Neutrophil (primary cell): ENCODE measurements around the gene OBSCN.

ENCODE experiments used
- H3K27ac ChIP-seq: fragments of 200-600 bp; sonication (generic); 2 replicates; pipeline ENCODE4 v1.5.1; 2016; ENCODE audit warnings: mild to moderate bottlenecking, moderate library complexity
- H3K27me3 ChIP-seq: fragments of 200-600 bp; sonication (generic); 2 replicates; pipeline ENCODE4 v1.6.0; 2016; ENCODE audit warnings: mild to moderate bottlenecking
- H3K36me3 ChIP-seq: fragments of 200-600 bp; sonication (generic); 2 replicates; pipeline ENCODE4 v1.5.1; 2017
- H3K4me1 ChIP-seq, 2 experiments: fragments of 200-600 bp in 1 of 2; sonication (generic) in 1 of 2; 1 replicate in 1 of 2; 2 replicates in 1 of 2; pipeline versions ENCODE4 v1.5.1 to v1.6.1; 2013 to 2016; ENCODE audit warnings: low read depth in 1 of 2, low read length in 1 of 2, mild to moderate bottlenecking in 1 of 2, moderate library complexity in 1 of 2; ENCODE audit not compliant: control insufficient read depth in 1 of 2, insufficient read depth in 1 of 2
- H3K4me3 ChIP-seq, 2 experiments: fragments of 200-600 bp in 1 of 2; sonication (generic) in 1 of 2; 1 replicate in 1 of 2; 2 replicates in 1 of 2; pipeline ENCODE4 v1.5.1; 2013 to 2016; ENCODE audit warnings: low read depth in 1 of 2, low read length in 1 of 2, mild to moderate bottlenecking in 1 of 2, moderate library complexity in 1 of 2
- H3K9me3 ChIP-seq: fragments of 200-600 bp; sonication (generic); 2 replicates; pipeline ENCODE4 v1.5.1; 2016
- TF ChIP-seq, protein P1 (sequence below): fragments of 200-600 bp; sonication (generic); IDR thresholded peaks from 2 replicates; pipeline ENCODE4 v1.5.1; 2016; ENCODE audit warnings: antibody characterized with exemption

OBSCN gene

DNA sequence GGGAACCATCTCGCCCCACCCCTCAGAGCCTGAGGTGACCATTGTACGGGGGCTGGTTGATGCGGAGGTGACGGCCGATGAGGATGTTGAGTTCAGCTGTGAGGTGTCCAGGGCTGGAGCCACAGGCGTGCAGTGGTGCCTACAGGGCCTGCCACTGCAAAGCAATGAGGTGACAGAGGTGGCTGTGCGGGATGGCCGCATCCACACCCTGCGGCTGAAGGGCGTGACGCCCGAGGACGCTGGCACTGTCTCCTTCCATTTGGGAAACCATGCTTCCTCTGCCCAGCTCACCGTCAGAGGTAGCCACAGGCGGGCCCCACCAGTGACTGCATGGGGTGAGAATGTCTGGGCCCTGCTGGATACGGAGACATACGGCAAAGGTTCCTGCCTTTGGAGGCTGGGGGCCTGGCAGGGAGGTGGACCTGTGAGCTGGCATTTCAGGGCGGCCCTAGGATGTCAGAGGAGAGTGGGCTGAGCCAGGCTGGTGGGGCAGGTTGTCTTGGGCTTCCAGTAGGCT is 100.3 kb downstream of the OBSCN start:
- Histone ChIP-seq H3K27ac (no peak overlapping the region), H3K36me3 (no peaks in the 10 kb centered on the region), H3K27me3 (no peaks in the 10 kb centered on the region), H3K4me3 (no peak overlapping the region), H3K4me1 (no peaks in the 10 kb centered on the region), H3K9me3 (peaks cover 9% of the 10 kb centered on the region)
- TF ChIP-seq, protein P1, sequence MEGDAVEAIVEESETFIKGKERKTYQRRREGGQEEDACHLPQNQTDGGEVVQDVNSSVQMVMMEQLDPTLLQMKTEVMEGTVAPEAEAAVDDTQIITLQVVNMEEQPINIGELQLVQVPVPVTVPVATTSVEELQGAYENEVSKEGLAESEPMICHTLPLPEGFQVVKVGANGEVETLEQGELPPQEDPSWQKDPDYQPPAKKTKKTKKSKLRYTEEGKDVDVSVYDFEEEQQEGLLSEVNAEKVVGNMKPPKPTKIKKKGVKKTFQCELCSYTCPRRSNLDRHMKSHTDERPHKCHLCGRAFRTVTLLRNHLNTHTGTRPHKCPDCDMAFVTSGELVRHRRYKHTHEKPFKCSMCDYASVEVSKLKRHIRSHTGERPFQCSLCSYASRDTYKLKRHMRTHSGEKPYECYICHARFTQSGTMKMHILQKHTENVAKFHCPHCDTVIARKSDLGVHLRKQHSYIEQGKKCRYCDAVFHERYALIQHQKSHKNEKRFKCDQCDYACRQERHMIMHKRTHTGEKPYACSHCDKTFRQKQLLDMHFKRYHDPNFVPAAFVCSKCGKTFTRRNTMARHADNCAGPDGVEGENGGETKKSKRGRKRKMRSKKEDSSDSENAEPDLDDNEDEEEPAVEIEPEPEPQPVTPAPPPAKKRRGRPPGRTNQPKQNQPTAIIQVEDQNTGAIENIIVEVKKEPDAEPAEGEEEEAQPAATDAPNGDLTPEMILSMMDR, result no peak

DNA sequence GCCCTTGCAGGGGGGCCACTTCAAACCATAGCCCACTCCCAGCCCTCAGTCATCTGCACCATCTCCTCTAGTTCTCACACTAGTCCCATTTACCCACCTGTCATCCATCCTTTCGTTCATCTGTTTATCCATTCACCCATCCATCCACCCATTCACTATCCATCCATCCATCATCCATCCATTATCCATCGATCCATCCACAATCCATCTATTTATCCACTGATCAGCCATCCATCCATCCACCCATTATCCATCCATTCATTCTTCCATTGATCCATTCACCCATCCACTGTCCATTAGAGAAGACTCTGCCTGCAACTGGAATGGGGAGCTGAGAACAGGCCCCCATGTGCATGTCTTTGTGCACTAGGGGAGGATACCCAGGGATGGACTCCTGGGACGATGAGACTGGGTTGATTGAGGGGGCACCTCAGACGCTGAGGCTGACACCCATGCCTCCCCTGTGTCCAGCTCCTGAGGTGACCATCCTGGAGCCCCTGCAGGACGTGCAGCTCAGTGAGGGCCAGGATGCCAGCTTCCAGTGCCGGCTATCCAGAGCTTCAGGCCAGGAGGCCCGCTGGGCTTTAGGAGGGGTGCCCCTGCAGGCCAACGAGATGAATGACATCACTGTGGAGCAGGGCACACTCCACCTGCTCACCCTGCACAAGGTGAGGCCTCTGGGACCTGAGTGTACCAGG is 100.9 kb downstream of the OBSCN start:
- TF ChIP-seq, protein P1, result no peak
- H3K27ac ChIP-seq, result no peak overlapping the region
- no peaks in the 10 kb centered on the region for H3K4me1 ChIP-seq
- peaks cover 9% of the 10 kb centered on the region for H3K9me3 ChIP-seq
- no peaks in the 10 kb centered on the region for H3K36me3 ChIP-seq
- H3K27me3 ChIP-seq, result no peaks in the 10 kb centered on the region
- no peak overlapping the region for H3K4me3 ChIP-seq

DNA sequence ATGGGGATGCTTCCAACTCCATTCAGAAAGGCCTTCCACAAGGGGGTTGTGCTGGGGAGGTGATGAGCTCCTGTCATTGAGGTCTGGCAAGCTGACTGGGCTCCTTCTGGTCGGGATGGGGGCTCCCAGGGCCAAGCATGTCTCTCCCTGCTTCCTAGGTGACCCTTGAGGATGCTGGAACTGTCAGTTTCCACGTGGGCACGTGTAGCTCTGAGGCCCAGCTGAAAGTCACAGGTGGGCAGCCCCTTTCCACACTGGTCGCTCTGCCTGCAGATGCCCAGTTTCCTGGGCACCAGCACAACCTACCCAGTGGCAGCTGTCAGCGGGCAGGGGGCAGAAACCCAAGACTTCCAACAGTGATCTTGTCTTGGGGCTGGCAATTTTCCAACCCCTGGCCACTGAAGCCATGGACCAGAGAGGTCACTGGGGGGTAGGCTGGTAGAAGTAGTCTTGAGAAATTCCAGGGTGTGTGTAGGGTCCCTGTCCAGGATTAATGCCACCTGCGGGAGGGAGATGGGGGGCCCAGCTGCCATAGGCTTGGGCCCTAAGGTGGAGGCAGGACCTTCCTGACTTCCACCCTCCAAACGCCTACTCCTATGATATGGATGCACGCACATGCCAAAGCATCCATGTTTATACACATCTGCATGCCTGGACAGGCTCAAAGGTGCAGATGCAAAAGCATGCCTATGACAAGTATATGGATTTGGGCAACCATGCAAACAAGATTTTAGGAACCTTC is 101.7 kb downstream of the OBSCN start:
- no peak overlapping the region for H3K4me3 ChIP-seq
- H3K4me1 ChIP-seq, result no peaks in the 10 kb centered on the region
- peaks cover 9% of the 10 kb centered on the region for H3K9me3 ChIP-seq
- TF ChIP-seq, protein P1, result no peak
- no peaks in the 10 kb centered on the region for H3K36me3 ChIP-seq
- no peak overlapping the region for H3K27ac ChIP-seq
- no peaks in the 10 kb centered on the region for H3K27me3 ChIP-seq

DNA sequence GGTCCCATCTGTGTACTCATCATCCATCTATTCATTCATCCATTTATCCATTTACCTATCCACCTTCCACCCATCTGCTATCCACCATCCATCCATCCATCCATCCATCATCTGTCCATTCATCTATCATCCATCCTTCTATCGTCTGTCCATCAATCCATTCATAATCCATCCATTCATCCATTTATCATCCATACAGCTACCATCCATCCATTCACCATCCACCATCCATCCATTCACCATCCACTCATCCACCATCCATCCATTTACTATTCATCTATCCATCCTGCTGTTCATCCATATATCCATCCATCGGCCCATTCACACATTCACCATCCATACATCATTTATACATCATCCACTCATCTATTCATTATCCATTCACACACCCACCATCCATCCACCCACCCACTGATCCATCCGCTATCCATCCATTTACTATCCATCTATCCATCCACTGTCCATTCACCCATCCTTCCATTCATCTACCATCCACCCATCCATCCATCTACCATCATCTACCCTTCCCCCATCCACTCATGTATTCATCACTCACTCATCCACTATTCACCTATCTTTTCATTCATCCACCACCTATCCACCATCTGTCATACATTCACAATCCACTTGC is 102.4 kb downstream of the OBSCN start:
- Histone ChIP-seq H3K4me3 (no peak overlapping the region), H3K9me3 (peaks cover 9% of the 10 kb centered on the region), H3K27ac (no peak overlapping the region), H3K4me1 (no peaks in the 10 kb centered on the region), H3K27me3 (no peaks in the 10 kb centered on the region), H3K36me3 (no peaks in the 10 kb centered on the region)
- TF ChIP-seq, protein P1, result no peak

DNA sequence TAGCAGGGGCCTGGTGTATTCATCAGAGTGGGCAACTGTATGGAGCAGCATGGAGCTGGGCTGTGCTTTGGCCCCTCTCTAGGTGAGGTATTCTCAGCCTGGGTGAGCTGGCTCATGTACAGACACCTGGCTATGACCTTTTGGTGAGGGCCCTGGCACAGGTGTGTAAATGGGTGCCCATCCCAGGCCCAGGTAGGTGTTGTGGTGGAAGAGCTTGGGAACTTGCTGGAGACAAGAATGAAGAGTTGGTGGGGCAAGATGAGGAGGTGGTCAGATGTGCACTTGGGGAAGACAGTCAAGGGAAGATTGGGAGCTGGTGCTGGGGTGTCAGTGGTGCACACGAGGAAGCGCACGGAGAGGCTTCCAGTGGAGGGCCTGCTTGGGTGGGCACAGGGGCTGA is 103.2 kb downstream of the OBSCN start:
- H3K27me3 ChIP-seq, result no peaks in the 10 kb centered on the region
- H3K9me3 ChIP-seq, result peaks cover 9% of the 10 kb centered on the region
- no peaks in the 10 kb centered on the region for H3K4me1 ChIP-seq
- no peak overlapping the region for H3K4me3 ChIP-seq
- no peak overlapping the region for H3K27ac ChIP-seq
- H3K36me3 ChIP-seq, result no peaks in the 10 kb centered on the region
- TF ChIP-seq, protein P1, result no peak
